Erythroblast (primary cell): ENCODE measurements around the gene SDHAF1.

ENCODE experiments used
- GATA1 ChIP-seq: IDR thresholded peaks from 2 replicates; pipeline ENCODE4 v1.6.1; 2011; ENCODE audit warnings: low read depth, mild to moderate bottlenecking, control low read depth, low read length, moderate library complexity
- POLR2A ChIP-seq: IDR thresholded peaks from 2 replicates; pipeline ENCODE4 v1.6.1; 2011; ENCODE audit warnings: mild to moderate bottlenecking, low read length

- TF ChIP-seq POLR2A (no peak), GATA1 (no peak)
These were observed 12.0 kb downstream of the SDHAF1 start for GRCh38 chr19:36006955-36007354.
